NCI-H460 (cell line): ENCODE data around the gene STARD8. TPM values are rescaled to one million over a fixed set of nuclear protein-coding genes. Genes with fewer than 3 reads are reported as not detected.
"Not testable (repeated sequence)": the region's sequence is repeated elsewhere in the genome, so short reads cannot be mapped to it uniquely, and the experiment has no call there.

Experiments used
- DNase-seq: peaks from one replicate; pipeline ENCODE4 v3.0.0-alpha.2; 2016; ENCODE audit warnings: low read depth; ENCODE audit errors: extremely low read depth
- total RNA-seq: library from RNA; depleted of rRNA; stranded (reverse); fragments of >200 nt; shearing (Covaris generic); gene quantifications from 2 replicates; pipeline ENCODE4 v1.2.3, GENCODE V29; 2014

The STARD8 gene
- total RNA-seq, 1 experiment from 2014 or later: 0.72 TPM

DNA sequence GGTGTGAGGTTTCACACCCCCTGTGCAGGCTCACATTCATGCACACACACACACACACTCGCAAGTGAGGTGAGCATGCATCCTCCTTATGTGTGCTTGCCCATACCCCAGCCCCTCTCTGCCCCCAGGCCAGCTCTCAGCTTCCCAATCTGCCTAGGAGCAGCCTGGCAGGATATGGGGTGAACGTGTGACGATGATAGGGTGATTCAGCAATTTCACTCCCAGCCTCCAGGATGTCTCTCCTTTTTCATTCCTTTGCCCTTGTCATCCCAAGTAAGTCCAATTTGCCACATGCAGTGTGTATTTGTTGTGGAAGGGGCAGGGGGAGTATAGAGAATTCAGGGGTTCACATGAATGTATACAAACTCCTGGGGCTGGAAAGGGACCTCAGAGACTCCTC is 7.2 kb downstream of the STARD8 start:
- no peak for DNase-seq

DNA sequence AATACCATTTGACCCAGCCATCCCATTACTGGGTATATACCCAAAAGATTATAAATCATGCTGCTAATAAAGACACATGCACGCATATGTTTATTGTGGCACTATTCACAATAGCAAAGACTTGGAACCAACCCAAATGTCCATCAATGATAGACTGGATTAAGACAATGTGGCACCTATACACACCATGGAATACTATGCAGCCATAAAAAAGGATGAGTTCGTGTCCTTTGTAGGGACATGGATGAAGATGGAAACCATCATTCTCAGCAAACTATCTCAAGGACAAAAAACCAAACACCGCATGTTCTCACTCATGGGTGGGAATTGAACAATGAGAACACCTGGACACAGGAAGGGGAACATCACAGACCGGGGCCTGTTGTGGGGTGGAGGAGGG is 9.0 kb downstream of the STARD8 start:
- not testable (repeated sequence) for DNase-seq

DNA sequence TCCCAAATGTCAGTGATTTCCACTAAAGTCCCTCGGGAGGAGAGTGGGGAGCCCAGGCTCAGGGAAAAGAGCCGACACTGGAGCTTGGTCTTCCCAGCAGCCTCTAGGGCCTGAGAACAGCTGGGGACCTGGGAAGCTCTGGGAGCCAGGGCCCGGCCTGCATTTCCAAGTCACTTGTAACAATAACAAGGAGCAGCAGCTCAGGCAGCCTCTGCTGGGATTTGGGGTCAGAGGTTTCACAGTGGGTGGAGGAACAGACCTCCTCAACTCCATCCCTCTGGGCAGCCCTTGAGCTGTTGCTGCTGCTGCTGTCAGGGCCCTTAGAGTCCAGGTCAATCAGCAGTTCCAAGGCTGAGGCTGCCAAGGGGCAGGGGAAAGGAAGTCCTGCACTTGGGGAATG is 11.1 kb downstream of the STARD8 start:
- DNase-seq: no peak

DNA sequence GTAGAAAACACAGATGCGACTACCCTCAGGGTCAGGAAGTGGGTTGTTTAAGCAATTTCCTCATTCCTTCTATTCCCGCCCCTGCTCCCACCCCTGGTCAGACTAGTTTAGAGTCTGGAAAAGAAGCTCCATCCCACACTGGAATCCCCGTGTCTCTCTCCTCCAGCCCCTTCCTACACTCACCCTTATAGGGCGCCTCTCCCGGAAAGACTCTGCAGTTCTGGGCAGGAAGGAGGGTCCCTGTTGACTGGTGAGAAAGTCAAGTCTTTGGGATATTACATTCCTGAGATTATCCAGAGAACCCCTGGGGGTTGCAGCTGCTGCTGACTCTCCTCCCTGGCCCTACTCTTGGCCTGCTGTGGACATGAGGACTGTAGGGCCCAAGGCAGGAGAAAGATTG is 11.9 kb downstream of the STARD8 start:
- no peak for DNase-seq

DNA sequence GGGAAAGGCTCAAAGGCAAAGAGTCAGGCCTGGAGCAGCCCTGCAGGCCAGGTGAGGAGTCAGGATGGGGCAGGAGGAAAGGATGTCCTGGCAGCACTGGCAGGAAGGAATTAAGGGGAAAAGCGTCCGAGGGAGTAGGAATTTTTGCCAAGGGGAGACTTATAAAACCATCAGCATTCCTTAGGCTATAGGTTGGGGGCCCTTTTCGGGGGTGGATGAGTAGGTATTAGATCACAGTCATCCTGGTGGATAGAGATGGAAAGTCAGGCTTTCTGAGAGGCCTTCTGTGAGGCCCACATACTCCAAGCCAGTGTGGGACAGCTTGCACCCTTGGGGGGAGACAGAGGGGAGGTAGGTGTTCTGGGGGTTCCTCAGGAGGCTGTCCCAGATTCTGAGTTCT is 12.3 kb downstream of the STARD8 start:
- no peak for DNase-seq

DNA sequence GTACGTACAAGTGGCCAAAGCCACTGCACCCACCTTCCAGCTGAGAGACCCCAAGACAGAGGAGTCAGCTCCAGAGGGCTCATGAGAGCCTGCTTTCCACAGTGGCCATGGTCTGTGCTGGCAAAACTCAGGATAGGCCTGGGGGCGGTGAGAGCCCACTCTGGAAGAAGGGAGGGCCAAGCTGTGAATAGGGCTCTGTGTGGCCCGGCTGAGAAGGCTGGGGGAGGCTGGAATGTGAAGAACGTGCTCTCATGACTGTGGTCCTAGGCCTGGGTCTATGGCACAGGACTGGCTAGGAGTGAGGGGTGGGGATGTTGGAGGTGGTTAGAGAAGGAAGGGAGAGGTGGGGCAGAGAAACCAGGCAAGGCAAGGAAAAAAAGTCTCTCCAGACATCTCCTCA is 13.3 kb downstream of the STARD8 start:
- no peak for DNase-seq

DNA sequence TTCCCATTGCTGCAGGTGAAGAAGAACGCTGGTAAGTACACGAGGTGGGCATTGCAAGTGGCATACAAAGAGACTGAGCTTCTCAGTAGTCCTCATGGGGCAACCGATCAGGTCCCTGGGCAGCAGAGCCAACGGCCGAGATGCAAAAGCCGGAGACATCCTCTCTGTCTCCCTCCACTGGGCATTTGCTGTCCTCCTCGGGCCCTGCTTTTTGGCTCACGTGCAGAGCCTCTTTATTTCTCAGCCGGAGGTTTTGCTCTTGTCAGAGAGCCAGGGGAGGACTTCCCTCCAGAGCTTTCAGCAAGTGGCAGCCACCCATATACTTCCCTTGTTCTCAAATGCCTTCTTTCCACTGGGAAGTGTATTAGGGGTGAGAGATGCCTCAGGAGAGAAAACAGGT is 18.0 kb downstream of the STARD8 start:
- DNase-seq: no peak

DNA sequence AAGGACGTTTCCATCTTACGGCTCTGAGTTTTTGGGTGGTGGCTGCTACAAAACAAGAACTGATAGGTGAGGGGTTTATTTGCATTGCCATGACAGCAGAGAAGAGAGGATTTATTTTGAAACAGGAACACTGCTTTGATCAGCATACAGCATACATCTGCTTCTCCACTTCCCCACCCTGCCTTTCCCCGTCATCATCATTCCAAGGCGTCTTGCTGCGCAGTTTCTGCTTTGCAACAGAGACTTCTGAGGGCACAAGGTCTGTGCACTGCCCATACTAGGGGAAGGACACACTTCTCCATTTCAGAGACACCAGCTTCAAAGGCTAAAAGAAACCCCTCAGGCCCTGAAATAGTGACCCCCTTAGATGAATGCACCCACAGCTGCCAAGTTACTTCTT is 19.1 kb downstream of the STARD8 start:
- DNase-seq: no peak

DNA sequence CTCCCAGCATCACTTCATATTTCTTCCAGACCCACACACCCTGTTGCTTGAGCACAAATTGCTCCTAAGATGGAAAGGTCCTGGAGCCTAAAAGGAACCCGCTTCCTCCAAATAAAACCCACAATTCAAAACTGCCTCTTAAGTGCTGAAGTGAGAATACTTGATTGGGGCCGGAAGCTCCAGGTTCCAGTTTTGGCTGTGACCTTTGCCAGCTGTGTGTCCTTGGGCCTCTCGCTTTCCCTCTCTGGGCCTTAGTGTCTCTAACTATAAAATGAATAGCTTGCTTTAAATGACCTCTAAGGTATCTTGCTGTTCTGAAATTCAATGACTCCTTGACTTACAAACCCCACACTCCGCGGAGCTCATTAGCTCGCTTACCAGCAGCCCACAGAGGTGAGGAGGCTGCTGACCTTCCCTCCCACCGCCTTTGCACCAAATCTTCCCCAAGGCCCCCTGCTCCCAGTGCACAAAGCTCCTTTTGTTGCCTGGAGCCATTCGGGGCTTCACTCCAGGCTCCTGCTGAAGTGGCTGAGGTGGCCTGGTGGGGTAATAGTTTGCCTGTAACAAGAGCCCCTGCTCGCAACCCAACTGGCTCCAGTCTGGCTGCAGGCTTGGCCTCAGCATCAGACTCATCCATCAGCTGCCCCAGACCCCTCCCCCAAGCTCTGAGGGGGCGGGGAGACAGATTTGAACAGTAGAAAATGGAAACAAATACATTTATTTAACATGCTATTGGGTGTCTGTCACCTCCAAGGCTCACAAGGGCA is 21.8 kb downstream of the STARD8 start:
- no peak for DNase-seq

DNA sequence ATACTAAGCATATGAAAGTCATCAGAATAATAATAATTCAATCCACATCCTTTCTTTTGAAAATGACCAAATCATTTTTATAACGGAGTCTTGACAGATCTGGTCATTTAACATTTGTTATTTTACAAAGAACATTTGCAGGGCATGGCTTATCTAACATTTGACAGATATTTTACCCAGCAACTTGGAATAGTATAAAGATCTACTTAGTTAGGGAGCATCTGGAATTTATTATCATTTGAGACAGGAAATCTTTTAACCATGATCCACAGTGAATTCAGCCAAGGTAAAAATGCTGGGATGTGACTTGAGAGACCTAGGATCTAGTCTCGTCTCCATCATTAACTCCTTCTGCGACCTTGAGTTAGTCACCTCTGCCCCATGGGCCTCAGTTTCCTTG is 22.4 kb downstream of the STARD8 start:
- DNase-seq: no peak

DNA sequence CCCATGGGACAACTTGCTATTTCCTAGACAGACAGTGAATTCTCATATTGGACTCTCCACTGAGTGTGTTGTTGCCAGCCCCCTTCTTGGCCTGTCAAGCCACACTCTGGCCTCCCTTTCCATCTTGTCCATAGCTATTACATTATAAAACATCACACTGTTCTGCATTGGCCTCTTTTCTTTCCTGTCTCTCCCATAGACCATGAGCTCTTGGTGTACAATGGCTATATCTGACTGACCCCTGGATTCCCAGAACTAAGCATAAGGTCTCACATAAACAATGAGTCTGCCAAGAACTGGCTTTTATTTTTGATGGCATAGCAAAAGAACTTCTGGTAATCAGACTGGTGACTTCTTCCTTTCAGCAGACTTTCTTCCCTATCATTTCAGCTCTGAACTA is 23.8 kb downstream of the STARD8 start:
- no peak for DNase-seq

DNA sequence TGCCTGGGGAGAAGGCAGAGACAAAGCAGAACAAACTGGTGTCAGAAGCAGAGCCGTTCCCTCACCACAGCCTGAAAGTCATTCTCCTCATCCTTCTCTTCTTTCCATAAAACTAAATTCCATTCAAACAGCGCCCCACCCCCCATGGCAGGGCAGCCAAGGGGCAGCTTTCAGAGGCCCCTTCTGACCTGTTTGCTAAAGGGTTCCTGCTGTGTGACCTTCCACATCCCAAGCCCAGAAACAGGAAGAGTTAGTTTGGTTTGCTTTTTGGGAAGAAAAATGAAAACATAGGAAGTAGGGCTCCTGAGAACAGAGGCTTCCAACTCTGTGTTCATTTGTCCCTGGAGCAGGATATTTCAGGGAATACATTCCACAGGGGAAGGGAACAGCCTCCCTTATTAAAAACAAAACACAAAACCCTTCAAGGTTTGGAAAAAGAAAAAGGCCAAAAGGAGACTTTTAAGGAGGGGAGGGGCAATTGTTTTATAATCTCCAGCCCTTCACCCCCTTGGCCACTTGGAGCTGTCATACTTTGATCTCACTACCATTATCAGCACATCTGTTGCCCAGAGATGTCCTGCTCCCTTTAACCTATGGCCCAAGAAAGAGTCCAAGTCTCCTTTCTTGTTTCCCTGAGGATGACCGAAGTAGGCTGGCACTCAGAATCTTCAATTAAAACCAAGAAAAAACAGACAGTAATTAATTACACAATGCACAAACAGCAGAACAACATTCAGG is 25.3 kb downstream of the STARD8 start:
- DNase-seq: no peak

DNA sequence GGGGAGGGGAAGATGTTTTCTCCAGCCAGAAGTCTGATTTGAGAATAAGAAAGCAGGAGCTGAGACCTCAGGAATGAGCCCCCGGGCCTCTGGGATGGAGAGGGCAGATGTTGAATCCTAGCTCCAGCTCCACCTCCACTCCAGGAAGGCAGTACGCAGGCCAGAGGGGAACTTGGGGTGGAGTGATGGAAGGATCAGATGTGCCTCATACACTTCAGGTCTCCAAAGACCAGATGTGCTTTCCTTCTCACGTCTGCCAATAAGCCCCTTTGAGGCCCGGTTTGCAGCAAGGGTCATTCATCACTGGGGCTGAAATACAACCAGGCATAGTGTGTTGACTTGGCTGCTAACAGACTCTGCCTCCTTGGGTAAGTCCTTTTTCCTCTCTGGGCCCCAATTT is 28.1 kb downstream of the STARD8 start:
- no peak for DNase-seq

DNA sequence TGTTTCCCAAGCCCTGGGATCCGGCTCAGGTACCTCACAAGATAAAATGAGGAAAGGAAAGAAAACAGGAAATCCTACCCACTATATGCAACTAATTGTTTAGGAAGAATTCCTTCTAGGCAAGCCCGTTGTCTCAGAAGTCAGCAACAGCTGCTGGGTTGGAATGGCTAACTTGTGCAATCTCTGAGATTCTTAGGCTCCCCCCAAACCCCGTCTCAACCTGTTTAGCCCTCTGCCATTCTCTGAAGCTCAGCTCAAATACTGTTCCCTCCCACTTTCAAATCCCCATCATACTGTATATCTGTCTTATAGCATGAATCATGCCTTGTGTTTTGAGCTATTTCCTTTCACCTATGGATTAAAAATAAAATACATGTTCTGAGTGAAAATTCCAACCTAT is 28.9 kb downstream of the STARD8 start:
- no peak for DNase-seq

DNA sequence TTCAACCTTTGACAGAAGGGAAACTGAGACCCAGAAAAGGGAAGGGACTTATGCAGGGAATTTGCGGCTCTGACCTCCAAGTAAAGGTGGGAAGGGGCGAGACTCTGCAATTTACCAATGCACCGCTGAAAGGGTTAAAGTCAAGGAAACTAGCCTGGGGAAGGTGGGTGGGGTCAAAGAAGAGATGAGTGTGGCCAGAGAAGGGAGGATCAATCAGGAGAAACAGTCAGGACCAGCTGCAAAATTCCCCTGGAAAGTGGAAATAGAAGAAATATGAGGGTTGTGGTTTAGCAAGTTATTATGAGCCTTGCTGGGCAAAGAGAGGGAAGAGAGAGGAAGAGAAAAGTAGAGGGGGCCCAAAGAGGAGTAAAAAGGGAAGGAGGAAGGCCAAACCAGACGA is 30.5 kb downstream of the STARD8 start:
- DNase-seq: no peak

DNA sequence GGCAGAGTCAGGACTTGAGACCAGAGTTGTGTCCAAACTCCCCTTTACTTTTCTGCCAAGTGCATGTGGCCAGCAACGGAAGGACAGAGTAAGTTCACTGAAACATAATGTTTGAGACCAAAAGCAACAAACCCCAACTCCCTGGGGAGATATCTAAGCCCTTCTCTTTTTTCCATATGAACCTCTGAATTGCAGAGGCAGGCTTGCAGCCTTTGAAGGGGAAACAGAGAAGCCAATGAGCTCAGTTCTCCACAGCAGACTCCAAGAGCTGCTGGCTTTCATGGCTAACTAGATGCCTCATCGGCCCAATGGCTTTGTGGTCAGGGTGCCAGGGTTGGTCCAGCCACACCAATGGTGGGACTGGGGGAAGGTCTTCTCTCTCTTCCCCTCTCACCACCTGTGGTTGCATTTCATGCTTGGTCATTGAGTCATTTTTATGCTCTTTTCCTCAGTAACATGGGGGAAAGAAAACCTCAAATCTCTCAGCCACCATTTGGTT is 34.0 kb downstream of the STARD8 start:
- DNase-seq: no peak

DNA sequence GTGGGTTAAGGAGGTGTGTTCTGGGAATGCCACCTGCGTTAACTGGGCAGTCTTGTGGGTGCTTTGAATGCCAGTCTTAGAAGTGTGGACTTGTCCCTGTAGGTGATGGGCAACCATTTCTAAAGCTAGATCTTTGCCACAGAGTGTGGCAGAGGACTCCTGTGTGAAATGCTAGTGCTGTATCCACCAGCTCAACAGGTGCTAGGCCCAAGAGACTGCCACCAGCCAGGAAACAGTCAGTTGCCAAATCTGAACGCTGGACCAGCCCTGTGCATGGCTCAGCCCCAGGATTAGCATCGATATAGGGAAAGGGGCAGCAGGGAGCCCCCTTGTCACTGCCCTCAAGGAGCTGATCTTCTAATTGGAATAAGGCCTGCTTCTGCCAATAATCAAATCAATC is 35.3 kb downstream of the STARD8 start:
- no peak for DNase-seq

DNA sequence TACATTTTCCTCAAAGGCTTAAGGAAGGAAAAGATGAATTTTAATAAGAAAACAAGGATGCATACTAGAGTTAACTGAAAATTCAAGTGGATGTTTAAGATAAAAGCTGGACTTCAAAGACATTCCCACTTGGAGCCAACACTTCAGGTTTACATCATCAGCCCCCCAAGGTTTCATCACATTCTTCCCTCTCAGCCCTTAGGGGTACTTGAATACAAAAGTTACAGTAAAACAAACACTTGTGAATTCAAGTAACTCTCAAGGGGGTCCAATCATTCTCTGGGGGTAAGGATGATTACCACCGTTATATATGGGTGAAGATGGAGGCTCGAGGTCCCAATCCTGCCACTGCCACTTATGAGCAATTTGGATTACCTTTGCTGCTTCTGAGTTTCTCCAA is 36.1 kb downstream of the STARD8 start:
- no peak for DNase-seq

DNA sequence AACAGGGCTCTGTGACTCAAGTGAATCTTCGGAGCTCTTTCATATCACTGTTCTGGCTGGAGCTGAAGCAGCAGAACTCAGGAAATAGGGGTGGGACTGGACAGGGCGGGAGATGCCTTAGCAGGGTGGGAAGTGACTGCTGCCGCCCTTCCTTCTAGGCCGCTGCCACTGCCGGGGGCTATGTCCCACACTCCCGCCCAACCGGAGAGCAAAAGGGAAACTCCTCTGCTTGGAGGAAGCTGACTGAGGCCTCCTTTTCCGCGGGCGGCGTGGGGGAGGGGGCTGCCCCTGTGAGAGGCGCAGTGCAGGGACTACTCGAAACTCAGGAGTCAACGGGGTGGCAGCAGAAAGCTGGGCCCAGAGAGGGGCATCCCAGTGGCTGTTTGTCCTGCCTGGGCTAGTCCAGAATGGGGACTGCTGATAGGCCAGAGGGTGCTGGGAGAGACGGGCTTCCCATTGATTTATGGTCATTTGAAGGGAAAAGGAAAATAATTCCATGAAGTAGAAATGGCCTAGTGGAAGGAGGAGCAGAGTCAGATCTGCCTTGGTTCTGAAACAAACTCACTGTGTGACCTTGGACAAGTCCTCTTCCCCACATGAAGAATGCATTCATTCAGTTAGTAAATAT is 36.9 kb downstream of the STARD8 start:
- DNase-seq: no peak

DNA sequence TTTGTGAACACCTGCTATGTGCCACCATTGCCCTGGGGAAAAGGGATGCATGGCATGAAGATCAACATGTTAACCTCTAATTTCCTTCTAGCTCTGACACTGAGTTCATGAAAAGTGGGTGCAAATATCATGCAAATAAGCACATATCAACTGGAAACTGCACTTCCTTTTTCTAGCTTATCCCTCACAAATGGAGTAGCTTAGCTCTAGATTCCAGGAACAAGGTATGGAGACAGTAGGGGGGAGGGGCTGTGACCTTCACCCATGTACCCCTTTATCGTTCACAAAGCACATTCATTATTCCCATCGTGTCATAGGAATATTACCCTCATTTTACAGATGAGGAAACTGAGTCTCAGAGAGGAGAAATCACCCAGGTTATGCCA is 37.4 kb downstream of the STARD8 start:
- no peak for DNase-seq

DNA sequence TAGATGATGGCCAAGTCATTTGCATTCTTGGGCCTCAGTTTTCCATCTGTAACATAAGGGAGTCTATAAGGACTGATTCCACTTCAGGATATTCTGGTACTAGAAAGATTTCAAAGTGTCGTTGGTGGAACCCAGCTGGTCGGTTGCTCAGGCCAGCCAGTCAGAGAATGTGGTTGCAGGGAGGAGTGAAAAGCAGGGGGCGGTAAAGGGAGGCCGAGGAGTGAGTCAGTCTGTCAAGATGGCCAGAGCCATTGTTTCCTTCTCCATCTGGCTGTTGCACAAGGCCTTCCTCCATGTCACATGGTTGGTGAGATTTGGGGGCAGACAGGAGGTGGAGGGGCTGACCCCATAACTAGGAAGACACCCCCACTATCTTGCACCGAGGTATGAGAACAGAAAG is 38.2 kb downstream of the STARD8 start:
- DNase-seq: no peak
